ENCODE results near the gene ATP9B. TPM values are rescaled to one million over a fixed set of nuclear protein-coding genes. Genes with fewer than 3 reads are reported as not detected.

The ATP9B gene
- total RNA-seq, 2 donors from 2014 or later = 29.1 to 38.1 TPM

DNA sequence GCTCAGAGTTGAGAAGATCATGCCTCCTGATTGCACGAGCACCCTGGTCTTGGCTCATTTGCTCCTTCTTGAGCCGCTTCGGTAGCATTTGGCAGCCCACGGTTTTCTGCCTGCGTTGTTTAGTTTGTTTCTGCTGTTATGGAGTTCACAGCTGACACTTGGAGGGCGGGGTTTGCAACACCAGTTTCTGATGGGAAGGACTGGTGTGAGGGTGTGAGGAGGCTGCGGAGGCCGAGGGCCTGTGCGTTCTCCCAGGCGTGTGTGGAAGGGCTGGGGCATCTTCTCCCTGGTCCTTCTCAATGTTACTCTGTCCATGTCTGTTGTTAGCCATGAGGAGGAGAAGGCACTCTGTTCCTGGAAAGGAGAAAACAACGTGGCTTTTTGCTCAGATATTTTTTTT lies 349.4 kb downstream of the ATP9B start:
- no peak overlapping the region for H3K27ac ChIP-seq (ENCODE audit: low read depth, low read length)
- Mint-ChIP-seq H3K4me3 (no peak overlapping the region), H3K27ac (no peak overlapping the region), H3K9me3 (no peaks in the 10 kb centered on the region), H3K27me3 (ENCODE audit: insufficient read depth) (no peaks in the 10 kb centered on the region), H3K4me1 (no peaks in the 10 kb centered on the region), H3K36me3 (ENCODE audit: low read depth) (peaks cover 45% of the 10 kb centered on the region)
- H3K27me3 ChIP-seq (ENCODE audit: control insufficient read depth, insufficient read depth, low read length, poor library complexity, severe bottlenecking) = no peaks in the 10 kb centered on the region
- H3K36me3 ChIP-seq (ENCODE audit: control insufficient read depth, insufficient read depth, low read length) = peaks cover 13% of the 10 kb centered on the region
- no peaks in the 10 kb centered on the region for H3K9me3 ChIP-seq (ENCODE audit: control insufficient read depth, low read length)
- H3K9ac ChIP-seq (ENCODE audit: extremely low read depth, low read length, poor library complexity, severe bottlenecking) = no peak overlapping the region
- no peak for DNase-seq
- H3K4me1 ChIP-seq (ENCODE audit: control insufficient read depth, insufficient read depth, low read length) = no peaks in the 10 kb centered on the region
- TF ChIP-seq, protein P1, sequence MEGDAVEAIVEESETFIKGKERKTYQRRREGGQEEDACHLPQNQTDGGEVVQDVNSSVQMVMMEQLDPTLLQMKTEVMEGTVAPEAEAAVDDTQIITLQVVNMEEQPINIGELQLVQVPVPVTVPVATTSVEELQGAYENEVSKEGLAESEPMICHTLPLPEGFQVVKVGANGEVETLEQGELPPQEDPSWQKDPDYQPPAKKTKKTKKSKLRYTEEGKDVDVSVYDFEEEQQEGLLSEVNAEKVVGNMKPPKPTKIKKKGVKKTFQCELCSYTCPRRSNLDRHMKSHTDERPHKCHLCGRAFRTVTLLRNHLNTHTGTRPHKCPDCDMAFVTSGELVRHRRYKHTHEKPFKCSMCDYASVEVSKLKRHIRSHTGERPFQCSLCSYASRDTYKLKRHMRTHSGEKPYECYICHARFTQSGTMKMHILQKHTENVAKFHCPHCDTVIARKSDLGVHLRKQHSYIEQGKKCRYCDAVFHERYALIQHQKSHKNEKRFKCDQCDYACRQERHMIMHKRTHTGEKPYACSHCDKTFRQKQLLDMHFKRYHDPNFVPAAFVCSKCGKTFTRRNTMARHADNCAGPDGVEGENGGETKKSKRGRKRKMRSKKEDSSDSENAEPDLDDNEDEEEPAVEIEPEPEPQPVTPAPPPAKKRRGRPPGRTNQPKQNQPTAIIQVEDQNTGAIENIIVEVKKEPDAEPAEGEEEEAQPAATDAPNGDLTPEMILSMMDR (conservative IDR thresholded peaks at IDR 0.05) = no peak
- no peak overlapping the region for H3K4me3 ChIP-seq (ENCODE audit: low read length)
- 96 to 100% methylated on average over 2 to 11 of the region's 11 CpGs for WGBS, 2 experiments (ENCODE audit: insufficient coverage in 1 of 2, insufficient read length in 1 of 2)

- H3K4me1 ChIP-seq (ENCODE audit: control insufficient read depth, insufficient read depth, low read length) = no peaks in the 10 kb centered on the region
- 94 to 95% methylated on average over 38 to 48 of the region's 48 CpGs for WGBS, 2 experiments (ENCODE audit: insufficient coverage in 1 of 2, insufficient read length in 1 of 2)
- H3K27ac ChIP-seq (ENCODE audit: low read depth, low read length) = no peak overlapping the region
- Mint-ChIP-seq H3K27me3 (ENCODE audit: insufficient read depth) (no peaks in the 10 kb centered on the region), H3K9me3 (no peaks in the 10 kb centered on the region), H3K36me3 (ENCODE audit: low read depth) (peaks cover 40% of the 10 kb centered on the region), H3K4me1 (no peaks in the 10 kb centered on the region), H3K27ac (peak overlapping the region; percentile 26), H3K4me3 (no peak overlapping the region)
- peak; percentile 81 for DNase-seq
- no peak overlapping the region for H3K4me3 ChIP-seq (ENCODE audit: low read length)
- no peaks in the 10 kb centered on the region for H3K9me3 ChIP-seq (ENCODE audit: control insufficient read depth, low read length)
- no peaks in the 10 kb centered on the region for H3K27me3 ChIP-seq (ENCODE audit: control insufficient read depth, insufficient read depth, low read length, poor library complexity, severe bottlenecking)
- TF ChIP-seq, protein P1 (conservative IDR thresholded peaks at IDR 0.05) = no peak
- H3K9ac ChIP-seq (ENCODE audit: extremely low read depth, low read length, poor library complexity, severe bottlenecking) = no peak overlapping the region
- H3K36me3 ChIP-seq (ENCODE audit: control insufficient read depth, insufficient read depth, low read length) = no peaks in the 10 kb centered on the region
Observed at GRCh38 chr18:79420033-79420745, 351.0 kb downstream of the ATP9B start.

- Mint-ChIP-seq H3K4me1 (no peaks in the 10 kb centered on the region), H3K9me3 (no peaks in the 10 kb centered on the region), H3K27me3 (ENCODE audit: insufficient read depth) (no peaks in the 10 kb centered on the region), H3K4me3 (no peak overlapping the region), H3K36me3 (ENCODE audit: low read depth) (peaks cover 43% of the 10 kb centered on the region), H3K27ac (no peak overlapping the region)
- H3K4me3 ChIP-seq (ENCODE audit: low read length) = no peak overlapping the region
- TF ChIP-seq, protein P1 (conservative IDR thresholded peaks at IDR 0.05) = no peak
- no peaks in the 10 kb centered on the region for H3K9me3 ChIP-seq (ENCODE audit: control insufficient read depth, low read length)
- H3K36me3 ChIP-seq (ENCODE audit: control insufficient read depth, insufficient read depth, low read length) = no peaks in the 10 kb centered on the region
- H3K4me1 ChIP-seq (ENCODE audit: control insufficient read depth, insufficient read depth, low read length) = no peaks in the 10 kb centered on the region
- H3K27me3 ChIP-seq (ENCODE audit: control insufficient read depth, insufficient read depth, low read length, poor library complexity, severe bottlenecking) = no peaks in the 10 kb centered on the region
- H3K27ac ChIP-seq (ENCODE audit: low read depth, low read length) = no peak overlapping the region
- no peak overlapping the region for H3K9ac ChIP-seq (ENCODE audit: extremely low read depth, low read length, poor library complexity, severe bottlenecking)
- no peak for DNase-seq
- WGBS, 2 experiments (ENCODE audit: insufficient coverage in 1 of 2, insufficient read length in 1 of 2) = 90 to 94% methylated on average over 15 to 26 of the region's 26 CpGs
Observed at GRCh38 chr18:79421275-79421857, 352.2 kb downstream of the ATP9B start.

All from endodermal cell (in vitro differentiated cells).